Neural crest cell (in vitro differentiated cells): ENCODE measurements around the gene PATJ. TPM values are rescaled to one million over a fixed set of nuclear protein-coding genes. Genes with fewer than 3 reads are reported as not detected.

Experiments used
- DNase-seq: peaks from one replicate; pipeline ENCODE4 v3.0.0; 2021; ENCODE audit warnings: low read depth, mixed read lengths, low spot score
- H3K27ac Mint-ChIP-seq: one replicate; pipeline ENCODE4 v1.8.0; 2021; ENCODE audit warnings: mild to moderate bottlenecking, mixed read lengths; ENCODE audit not compliant: unreplicated experiment
- H3K27me3 Mint-ChIP-seq: 2 replicates; pipeline ENCODE4 v1.8.0; 2021; ENCODE audit warnings: low read depth, mild to moderate bottlenecking, mixed read lengths
- H3K36me3 Mint-ChIP-seq: 2 replicates; pipeline ENCODE4 v1.8.0; 2021; ENCODE audit warnings: low read depth, mild to moderate bottlenecking, mixed read lengths
- H3K4me1 Mint-ChIP-seq: 2 replicates; pipeline ENCODE4 v1.8.0; 2021; ENCODE audit warnings: mixed read lengths
- H3K4me3 Mint-ChIP-seq: one replicate; pipeline ENCODE4 v1.8.0; 2021; ENCODE audit warnings: mild to moderate bottlenecking, mixed read lengths
- H3K9me3 Mint-ChIP-seq: 2 replicates; pipeline ENCODE4 v1.8.0; 2021; ENCODE audit warnings: mixed read lengths
- total RNA-seq: library from RNA; stranded (reverse); gene quantifications from 2 replicates; pipeline ENCODE4 v1.2.1, GENCODE V29; 2021
- TF ChIP-seq, protein P1 (sequence below): fragments of 200-600 bp; sonication (generic); conservative IDR thresholded peaks from 2 replicates; pipeline ENCODE4 v1.5.0; 2021; ENCODE audit warnings: antibody characterized with exemption, mild to moderate bottlenecking

Gene PATJ
- total RNA-seq, 1 donor from 2014 or later, result 3.9 TPM

DNA sequence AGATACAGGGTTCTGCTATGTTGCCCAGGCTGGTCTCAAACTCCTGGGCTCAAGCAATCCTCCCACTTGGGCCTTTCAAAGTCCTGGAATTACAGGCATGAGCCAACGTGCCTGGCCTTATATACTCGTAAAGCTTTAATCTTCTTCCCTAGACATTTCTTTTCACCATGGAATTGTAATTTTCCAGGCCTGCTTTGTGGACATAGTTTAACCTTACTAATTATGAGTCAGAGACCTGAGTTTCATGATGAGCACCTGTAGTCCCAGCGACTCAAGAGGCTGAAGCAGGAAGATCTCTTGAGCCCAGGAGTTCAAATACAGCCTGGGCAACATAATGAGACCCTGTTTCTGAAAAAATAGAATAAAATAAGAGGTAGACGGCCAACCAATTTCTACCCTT, 12.3 kb downstream of the PATJ start:
- no peak overlapping the region for H3K27ac Mint-ChIP-seq
- TF ChIP-seq, protein P1, sequence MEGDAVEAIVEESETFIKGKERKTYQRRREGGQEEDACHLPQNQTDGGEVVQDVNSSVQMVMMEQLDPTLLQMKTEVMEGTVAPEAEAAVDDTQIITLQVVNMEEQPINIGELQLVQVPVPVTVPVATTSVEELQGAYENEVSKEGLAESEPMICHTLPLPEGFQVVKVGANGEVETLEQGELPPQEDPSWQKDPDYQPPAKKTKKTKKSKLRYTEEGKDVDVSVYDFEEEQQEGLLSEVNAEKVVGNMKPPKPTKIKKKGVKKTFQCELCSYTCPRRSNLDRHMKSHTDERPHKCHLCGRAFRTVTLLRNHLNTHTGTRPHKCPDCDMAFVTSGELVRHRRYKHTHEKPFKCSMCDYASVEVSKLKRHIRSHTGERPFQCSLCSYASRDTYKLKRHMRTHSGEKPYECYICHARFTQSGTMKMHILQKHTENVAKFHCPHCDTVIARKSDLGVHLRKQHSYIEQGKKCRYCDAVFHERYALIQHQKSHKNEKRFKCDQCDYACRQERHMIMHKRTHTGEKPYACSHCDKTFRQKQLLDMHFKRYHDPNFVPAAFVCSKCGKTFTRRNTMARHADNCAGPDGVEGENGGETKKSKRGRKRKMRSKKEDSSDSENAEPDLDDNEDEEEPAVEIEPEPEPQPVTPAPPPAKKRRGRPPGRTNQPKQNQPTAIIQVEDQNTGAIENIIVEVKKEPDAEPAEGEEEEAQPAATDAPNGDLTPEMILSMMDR, result no peak
- no peaks in the 10 kb centered on the region for H3K36me3 Mint-ChIP-seq
- no peaks in the 10 kb centered on the region for H3K9me3 Mint-ChIP-seq
- no peaks in the 10 kb centered on the region for H3K27me3 Mint-ChIP-seq
- no peak for DNase-seq
- H3K4me3 Mint-ChIP-seq, result no peak overlapping the region
- no peaks in the 10 kb centered on the region for H3K4me1 Mint-ChIP-seq

DNA sequence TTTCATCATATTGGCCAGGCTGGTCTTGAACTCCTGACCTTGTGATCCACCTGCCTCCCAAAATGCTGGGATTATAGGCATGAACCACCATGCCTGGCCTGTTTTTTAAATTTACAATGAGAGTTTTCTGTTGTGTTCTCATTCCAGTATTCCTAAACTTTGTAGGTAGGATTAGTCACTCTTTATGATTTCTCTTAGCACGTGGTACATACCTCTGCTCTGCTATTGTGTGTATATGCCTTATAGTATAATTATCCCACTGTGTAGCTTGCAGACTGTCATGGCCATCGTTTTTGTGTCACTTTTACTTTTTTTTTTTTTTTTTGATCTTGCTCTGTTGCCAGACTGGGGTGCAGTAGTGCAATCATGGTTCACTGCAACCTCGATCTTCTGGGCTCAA, 14.5 kb downstream of the PATJ start:
- Mint-ChIP-seq H3K27me3 (no peaks in the 10 kb centered on the region), H3K4me1 (no peaks in the 10 kb centered on the region), H3K9me3 (no peaks in the 10 kb centered on the region)

DNA sequence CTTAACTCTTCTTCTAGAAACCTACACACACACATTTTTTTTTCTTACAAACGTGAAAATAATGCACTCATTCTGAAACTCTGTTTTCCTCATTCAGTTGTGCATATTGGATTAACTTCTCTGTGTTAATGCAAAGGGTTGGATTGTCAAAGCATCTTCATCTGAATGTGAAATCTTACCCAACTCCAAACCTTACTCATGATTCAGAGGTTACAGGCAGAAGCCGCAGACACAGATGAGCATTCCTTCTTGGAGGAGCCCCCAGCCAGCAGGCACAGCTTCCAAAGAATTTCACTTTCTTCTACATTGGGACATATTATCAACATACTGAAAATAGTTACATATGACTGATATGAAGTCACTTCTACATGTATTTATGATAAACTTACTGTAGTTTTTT, 15.7 kb downstream of the PATJ start:
- H3K27ac Mint-ChIP-seq, result no peak overlapping the region
- H3K9me3 Mint-ChIP-seq, result no peaks in the 10 kb centered on the region
- H3K4me3 Mint-ChIP-seq, result no peak overlapping the region
- H3K27me3 Mint-ChIP-seq, result no peaks in the 10 kb centered on the region
- no peaks in the 10 kb centered on the region for H3K4me1 Mint-ChIP-seq
- TF ChIP-seq, protein P1, result no peak
- DNase-seq, result no peak
- H3K36me3 Mint-ChIP-seq, result no peaks in the 10 kb centered on the region

More for the DNA sequence above, 14.5 kb downstream of the PATJ start:
- Mint-ChIP-seq H3K36me3 (no peaks in the 10 kb centered on the region), H3K27ac (no peak overlapping the region), H3K4me3 (no peak overlapping the region)
- TF ChIP-seq, protein P1, result no peak
- DNase-seq, result no peak

DNA sequence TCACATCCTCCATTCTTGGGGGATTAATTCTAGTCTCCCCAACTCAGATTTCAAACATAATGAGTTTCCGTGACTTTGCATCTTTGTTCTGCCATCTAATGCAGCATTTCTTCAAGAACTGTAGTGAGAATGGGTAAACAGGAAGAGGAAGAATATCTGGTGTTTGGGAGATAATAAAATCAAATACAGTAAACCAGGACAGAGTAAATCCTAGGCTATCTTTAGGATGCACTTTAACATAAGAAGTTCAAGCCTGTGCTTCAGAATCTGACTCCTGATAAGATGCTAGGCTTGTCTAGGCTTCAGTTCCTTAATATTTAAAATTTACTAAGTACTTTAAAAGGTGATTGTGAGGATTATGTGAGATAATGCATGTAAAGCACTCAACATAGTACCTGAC, 27.9 kb downstream of the PATJ start:
- Mint-ChIP-seq H3K4me3 (no peak overlapping the region), H3K9me3 (no peaks in the 10 kb centered on the region), H3K4me1 (no peaks in the 10 kb centered on the region), H3K27me3 (no peaks in the 10 kb centered on the region), H3K27ac (no peak overlapping the region), H3K36me3 (no peaks in the 10 kb centered on the region)
- TF ChIP-seq, protein P1, result no peak
- no peak for DNase-seq

DNA sequence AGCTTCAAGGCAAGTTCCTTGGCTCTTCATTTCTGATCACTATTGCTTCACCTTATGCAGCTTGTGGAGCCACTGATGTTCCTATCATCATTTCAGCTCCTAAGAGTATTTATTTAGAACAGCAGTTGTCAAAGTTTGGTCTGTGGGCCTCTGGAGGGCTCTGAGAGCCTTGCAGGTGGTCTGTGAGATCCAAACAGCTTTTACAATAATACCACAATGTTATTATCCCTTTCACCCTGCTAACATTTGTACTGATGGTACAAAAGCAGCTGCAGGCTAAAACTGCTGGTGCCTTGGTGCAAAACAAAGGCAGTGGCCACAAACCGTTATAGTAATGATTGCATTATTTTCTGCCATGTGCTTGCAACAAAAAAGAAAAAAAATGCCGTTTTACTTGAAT, 33.8 kb downstream of the PATJ start:
- Mint-ChIP-seq H3K4me1 (no peaks in the 10 kb centered on the region), H3K27me3 (no peaks in the 10 kb centered on the region), H3K36me3 (no peaks in the 10 kb centered on the region), H3K9me3 (no peaks in the 10 kb centered on the region), H3K27ac (no peak overlapping the region), H3K4me3 (no peak overlapping the region)
- TF ChIP-seq, protein P1, result no peak
- no peak for DNase-seq

DNA sequence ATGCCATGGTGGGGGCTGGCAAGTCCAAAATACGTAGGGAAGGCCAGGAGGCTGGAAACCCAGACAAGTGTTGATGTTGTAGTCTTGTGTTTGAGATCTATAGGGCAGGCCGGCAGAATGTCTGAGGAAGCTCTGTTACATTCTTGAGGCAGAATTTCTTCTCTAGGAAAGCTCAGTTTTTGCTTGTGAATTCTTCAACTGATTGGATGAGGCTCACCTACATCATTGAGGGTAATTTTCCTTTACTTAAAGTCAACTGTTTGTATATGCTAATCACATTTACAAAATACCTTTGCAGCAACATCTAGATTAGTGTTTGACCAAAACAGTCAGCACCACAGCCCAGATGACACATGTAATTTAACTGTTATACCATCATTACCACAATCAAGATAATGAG, 37.0 kb downstream of the PATJ start:
- no peak for DNase-seq
- Mint-ChIP-seq H3K4me1 (no peaks in the 10 kb centered on the region), H3K36me3 (no peaks in the 10 kb centered on the region), H3K27ac (no peak overlapping the region), H3K9me3 (no peaks in the 10 kb centered on the region), H3K4me3 (no peak overlapping the region), H3K27me3 (no peaks in the 10 kb centered on the region)
- TF ChIP-seq, protein P1, result no peak
